Measurements from ENCODE around the gene P2RY8. TPM values are rescaled to one million over a fixed set of nuclear protein-coding genes. Genes with fewer than 3 reads are reported as not detected.

Gene P2RY8, protein sequence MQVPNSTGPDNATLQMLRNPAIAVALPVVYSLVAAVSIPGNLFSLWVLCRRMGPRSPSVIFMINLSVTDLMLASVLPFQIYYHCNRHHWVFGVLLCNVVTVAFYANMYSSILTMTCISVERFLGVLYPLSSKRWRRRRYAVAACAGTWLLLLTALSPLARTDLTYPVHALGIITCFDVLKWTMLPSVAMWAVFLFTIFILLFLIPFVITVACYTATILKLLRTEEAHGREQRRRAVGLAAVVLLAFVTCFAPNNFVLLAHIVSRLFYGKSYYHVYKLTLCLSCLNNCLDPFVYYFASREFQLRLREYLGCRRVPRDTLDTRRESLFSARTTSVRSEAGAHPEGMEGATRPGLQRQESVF
- 0.06 TPM for polyA plus RNA-seq (2012; ENCODE audit: insufficient read length, low read depth)

GRCh38 chrX:1537031-1537715 lies at the start of gene P2RY8:
Gene P2RY8 (minus strand): TSS chrX:1537185. CDS start chrX:1466558, 70,627 bp downstream.
- TF ChIP-seq SIN3A (IDR thresholded peaks at IDR 0.05; ENCODE audit: borderline replicate concordance, insufficient read depth, low read length), result no peak
- TF ChIP-seq FOXP2 (optimal IDR thresholded peaks at IDR 0.05; ENCODE audit: borderline replicate concordance, extremely low read depth, extremely low read length, insufficient read depth), result no peak
- TF ChIP-seq REST (IDR thresholded peaks at IDR 0.05; ENCODE audit: insufficient read depth in 1 of 2, low read depth in 2 of 2, low read length in 2 of 2), result no peak
- TF ChIP-seq TAF1 (IDR thresholded peaks at IDR 0.05; ENCODE audit: borderline replicate concordance, insufficient read depth, low read length), result no peak
- no peak for TF ChIP-seq POLR2AphosphoS5 (IDR thresholded peaks at IDR 0.05; ENCODE audit: low read depth, low read length)

GRCh38 chrX:1584237-1585011 lies 47.4 kb upstream of the P2RY8 start:
- TF ChIP-seq FOXP2 (optimal IDR thresholded peaks at IDR 0.05; ENCODE audit: borderline replicate concordance, extremely low read depth, extremely low read length, insufficient read depth) (no peak), SIN3A (IDR thresholded peaks at IDR 0.05; ENCODE audit: borderline replicate concordance, insufficient read depth, low read length) (no peak), REST (IDR thresholded peaks at IDR 0.05; ENCODE audit: insufficient read depth in 1 of 2, low read depth in 2 of 2, low read length in 2 of 2) (no peak), POLR2AphosphoS5 (IDR thresholded peaks at IDR 0.05; ENCODE audit: low read depth, low read length) (no peak), TAF1 (IDR thresholded peaks at IDR 0.05; ENCODE audit: borderline replicate concordance, insufficient read depth, low read length) (no peak)

GRCh38 chrX:1582686-1583437 lies 45.9 kb upstream of the P2RY8 start:
- TF ChIP-seq TAF1 (IDR thresholded peaks at IDR 0.05; ENCODE audit: borderline replicate concordance, insufficient read depth, low read length) (no peak), FOXP2 (optimal IDR thresholded peaks at IDR 0.05; ENCODE audit: borderline replicate concordance, extremely low read depth, extremely low read length, insufficient read depth) (no peak), POLR2AphosphoS5 (IDR thresholded peaks at IDR 0.05; ENCODE audit: low read depth, low read length) (no peak), SIN3A (IDR thresholded peaks at IDR 0.05; ENCODE audit: borderline replicate concordance, insufficient read depth, low read length) (no peak), REST (IDR thresholded peaks at IDR 0.05; ENCODE audit: insufficient read depth in 1 of 2, low read depth in 2 of 2, low read length in 2 of 2) (no peak)

- TF ChIP-seq SIN3A (IDR thresholded peaks at IDR 0.05; ENCODE audit: borderline replicate concordance, insufficient read depth, low read length) (no peak), FOXP2 (optimal IDR thresholded peaks at IDR 0.05; ENCODE audit: borderline replicate concordance, extremely low read depth, extremely low read length, insufficient read depth) (no peak), POLR2AphosphoS5 (IDR thresholded peaks at IDR 0.05; ENCODE audit: low read depth, low read length) (no peak), TAF1 (IDR thresholded peaks at IDR 0.05; ENCODE audit: borderline replicate concordance, insufficient read depth, low read length) (no peak), REST (IDR thresholded peaks at IDR 0.05; ENCODE audit: insufficient read depth in 1 of 2, low read depth in 2 of 2, low read length in 2 of 2) (no peak)
Measured at GRCh38 chrX:1581132-1581531, 44.1 kb upstream of the P2RY8 start.
